GM19240 (cell line): ENCODE measurements around the gene NT5C1A.
A peak's percentile ranks its signal among the peaks of the same experiment; 100 is the strongest.

Experiments
- DNase-seq: peaks from one replicate; pipeline ENCODE4 v3.0.0; 2011; ENCODE audit warnings: low spot score; ENCODE audit not compliant: insufficient read length

NT5C1A gene

GRCh38 chr1:39671793-39672550 is at the start of gene NT5C1A:
Gene NT5C1A (minus strand): TSS chr1:39672107. CDS start chr1:39672038, 69 bp downstream.
- DNase-seq, result no peak

- no peak for DNase-seq
Measured at GRCh38 chr1:39721664-39722063, 49.8 kb upstream of the NT5C1A start.

- no peak for DNase-seq
Measured at GRCh38 chr1:39720094-39720999, 48.4 kb upstream of the NT5C1A start.

GRCh38 chr1:39717809-39718208 is 45.9 kb upstream of the NT5C1A start:
- no peak for DNase-seq

- no peak for DNase-seq
Measured at GRCh38 chr1:39713557-39713956, 41.6 kb upstream of the NT5C1A start.

GRCh38 chr1:39711966-39712340 is 40.0 kb upstream of the NT5C1A start:
- no peak for DNase-seq

GRCh38 chr1:39711104-39711965 is 39.4 kb upstream of the NT5C1A start:
- no peak for DNase-seq

- DNase-seq, result no peak
Measured at GRCh38 chr1:39707506-39707905, 35.6 kb upstream of the NT5C1A start.

- DNase-seq, result no peak
Measured at GRCh38 chr1:39704757-39705156, 32.9 kb upstream of the NT5C1A start.

GRCh38 chr1:39701049-39701439 is 29.1 kb upstream of the NT5C1A start:
- no peak for DNase-seq

GRCh38 chr1:39700348-39700747 is 28.4 kb upstream of the NT5C1A start:
- no peak for DNase-seq

GRCh38 chr1:39699419-39699818 is 27.5 kb upstream of the NT5C1A start:
- DNase-seq, result no peak

GRCh38 chr1:39698568-39698967 is 26.7 kb upstream of the NT5C1A start:
- DNase-seq, result no peak

- no peak for DNase-seq
Measured at GRCh38 chr1:39696448-39696847, 24.5 kb upstream of the NT5C1A start.

- no peak for DNase-seq
Measured at GRCh38 chr1:39695016-39695415, 23.1 kb upstream of the NT5C1A start.

- no peak for DNase-seq
Measured at GRCh38 chr1:39694026-39694425, 22.1 kb upstream of the NT5C1A start.

GRCh38 chr1:39692152-39693074 is 20.5 kb upstream of the NT5C1A start:
- DNase-seq, result no peak

GRCh38 chr1:39691383-39692151 is 19.7 kb upstream of the NT5C1A start, which contains the start of gene HPCAL4:
Gene HPCAL4 (minus strand): TSS chr1:39691433. CDS start chr1:39684603, 6,830 bp downstream.
- peak; percentile 62 for DNase-seq

GRCh38 chr1:39690794-39691382 is 19.0 kb upstream of the NT5C1A start:
- no peak for DNase-seq
